A549 (cell line): ENCODE results near the gene ENPP1.

Experiments
- CTCF ChIP-seq: fragments of >200 bp; sonication (Bioruptor Twin); formaldehyde crosslinking; IDR thresholded peaks from 3 replicates; pipeline ENCODE4 v1.5.1; 2016
- ELK1 ChIP-seq: fragments of 150-350 bp; IDR thresholded peaks from 2 replicates; pipeline ENCODE4 v1.6.1; 2014; ENCODE audit warnings: low read depth, mild to moderate bottlenecking, low read length
- EP300 ChIP-seq, 2 experiments: fragments of >200 bp; sonication (Bioruptor Twin); formaldehyde crosslinking; IDR thresholded peaks; 2 replicates in 1 of 2; 3 replicates in 1 of 2; pipeline ENCODE4 v1.6.1; 2016 to 2017
- MAFK ChIP-seq: fragments of 450-650 bp; IDR thresholded peaks from 2 replicates; pipeline ENCODE4 v1.6.1; 2014; ENCODE audit not compliant: partially characterized antibody
- NFE2L2 ChIP-seq: fragments of 150-350 bp; conservative IDR thresholded peaks from 2 replicates; pipeline ENCODE4 v1.6.1; 2014; ENCODE audit warnings: low read length
- NR3C1 ChIP-seq: fragments of >200 bp; sonication (Bioruptor Twin); formaldehyde crosslinking; IDR thresholded peaks from 3 replicates; pipeline ENCODE4 v1.6.1; 2017
- PBX3 ChIP-seq: IDR thresholded peaks from 2 replicates; pipeline ENCODE4 v1.6.1; 2012
- POLR2A ChIP-seq: IDR thresholded peaks from 2 replicates; pipeline ENCODE4 v1.6.1; 2012; ENCODE audit warnings: mild to moderate bottlenecking, low read length
- SREBF2 ChIP-seq: fragments of 450-650 bp; IDR thresholded peaks from 2 replicates; pipeline ENCODE4 v1.6.1; 2014; ENCODE audit warnings: mild to moderate bottlenecking, moderate library complexity
- TP53 ChIP-seq: fragments of 250-450 bp; sonication (Bioruptor Pico); IDR thresholded peaks from 2 replicates; pipeline ENCODE4 v1.5.0; 2021; ENCODE audit warnings: mild to moderate bottlenecking, moderate library complexity
- USF2 ChIP-seq: fragments of 450-650 bp; IDR thresholded peaks from 2 replicates; pipeline ENCODE4 v1.6.1; 2014; ENCODE audit warnings: antibody characterized with exemption
- ZFP36 ChIP-seq: fragments of 450-650 bp; IDR thresholded peaks from 2 replicates; pipeline ENCODE4 v1.6.1; 2014; ENCODE audit warnings: borderline replicate concordance; ENCODE audit not compliant: partially characterized antibody

GRCh38 chr6:131910219-131910589, 102.4 kb downstream of the ENPP1 start:
- no peak for TF ChIP-seq NR3C1
- TF ChIP-seq CTCF, result no peak
- TF ChIP-seq NFE2L2, result no peak
- no peak for TF ChIP-seq MAFK
- no peak for TF ChIP-seq ZFP36
- no peak for TF ChIP-seq POLR2A
- no peak for TF ChIP-seq SREBF2
- TF ChIP-seq EP300 (IDR thresholded peaks at IDR 0.05), result no peak
- no peak for TF ChIP-seq TP53 (CRISPR knock-in tag)
- no peak for TF ChIP-seq ELK1
- no peak for TF ChIP-seq USF2
- no peak for TF ChIP-seq PBX3
